GM12864 (cell line): ENCODE data around the gene NR2F1.

Experiments
- DNase-seq: peaks from one replicate; pipeline ENCODE4 v3.0.0-alpha.2; 2011; ENCODE audit warnings: low read depth
- H3K4me3 ChIP-seq: 2 replicates; pipeline ENCODE4 v1.5.1; 2011; ENCODE audit warnings: mild to moderate bottlenecking, low read depth, low read length, control low read depth
- CTCF ChIP-seq: IDR thresholded peaks from 2 replicates; pipeline ENCODE4 v1.5.1; 2011; ENCODE audit warnings: low read depth, mild to moderate bottlenecking, moderate library complexity, low read length, control low read depth, inconsistent platforms; ENCODE audit errors: missing control alignments

The NR2F1 gene

GRCh38 chr5:93579692-93580062, 3.3 kb upstream of the NR2F1 start:
- DNase-seq: no peak
- no peak overlapping the region for H3K4me3 ChIP-seq
- no peak for TF ChIP-seq CTCF

- no peak for TF ChIP-seq CTCF
- DNase-seq: no peak
- H3K4me3 ChIP-seq: peak overlapping the region; percentile 40
These were observed 2.7 kb upstream of the NR2F1 start for GRCh38 chr5:93580063-93580926.

- DNase-seq: no peak
- peak within 1 kb of the TSS; percentile 40 for H3K4me3 ChIP-seq
- TF ChIP-seq CTCF: no peak
These were observed 2.0 kb upstream of the NR2F1 start, which contains the start of gene NR2F1-AS1 for GRCh38 chr5:93580927-93581445. NR2F1-AS1 (minus strand) TSS chr5:93581219.

GRCh38 chr5:93582167-93582462, 907 bp upstream of the NR2F1 start:
- no peak for DNase-seq
- H3K4me3 ChIP-seq: no peak overlapping the region
- TF ChIP-seq CTCF: no peak

GRCh38 chr5:93583439-93583767, 381 bp downstream of the NR2F1 start:
- no peak for TF ChIP-seq CTCF
- H3K4me3 ChIP-seq: no peak overlapping the region

GRCh38 chr5:93583768-93584595, 960 bp downstream of the NR2F1 start:
- DNase-seq: no peak
- H3K4me3 ChIP-seq: peak overlapping the region; percentile 35
- no peak for TF ChIP-seq CTCF

More at GRCh38 chr5:93583439-93583767, 381 bp downstream of the NR2F1 start:
- DNase-seq: no peak
